GM18858 (cell line): Measurements from ENCODE around the gene COL4A1.

ENCODE experiments used
- ATAC-seq: cut with Tn5 transposase; IDR thresholded peaks from one replicate; pipeline ENCODE4 v1.9.1; 2021; ENCODE audit not compliant: unreplicated experiment

COL4A1 gene

GRCh38 chr13:110279684-110280083 is 27.3 kb downstream of the COL4A1 start:
- ATAC-seq = no peak

- no peak for ATAC-seq
Observed at GRCh38 chr13:110278859-110279258, 28.1 kb downstream of the COL4A1 start.

- no peak for ATAC-seq
Observed at GRCh38 chr13:110277357-110277975, 29.5 kb downstream of the COL4A1 start.

GRCh38 chr13:110276553-110276950 is 30.4 kb downstream of the COL4A1 start:
- ATAC-seq = no peak

- ATAC-seq = no peak
Observed at GRCh38 chr13:110275931-110276552, 30.9 kb downstream of the COL4A1 start.

- no peak for ATAC-seq
Observed at GRCh38 chr13:110274687-110275086, 32.3 kb downstream of the COL4A1 start.

- no peak for ATAC-seq
Observed at GRCh38 chr13:110273254-110273653, 33.7 kb downstream of the COL4A1 start.

- ATAC-seq = no peak
Observed at GRCh38 chr13:110272651-110273050, 34.3 kb downstream of the COL4A1 start.

GRCh38 chr13:110272227-110272626 is 34.7 kb downstream of the COL4A1 start:
- no peak for ATAC-seq

- ATAC-seq = no peak
Observed at GRCh38 chr13:110271313-110271712, 35.6 kb downstream of the COL4A1 start.

GRCh38 chr13:110270507-110270906 is 36.5 kb downstream of the COL4A1 start:
- ATAC-seq = no peak

GRCh38 chr13:110269509-110270185 is 37.3 kb downstream of the COL4A1 start:
- ATAC-seq = no peak

GRCh38 chr13:110268576-110269185 is 38.3 kb downstream of the COL4A1 start:
- no peak for ATAC-seq

- no peak for ATAC-seq
Observed at GRCh38 chr13:110268061-110268460, 38.9 kb downstream of the COL4A1 start.

GRCh38 chr13:110266983-110267382 is 40.0 kb downstream of the COL4A1 start:
- ATAC-seq = no peak

GRCh38 chr13:110266431-110266809 is 40.5 kb downstream of the COL4A1 start:
- ATAC-seq = no peak

- ATAC-seq = no peak
Observed at GRCh38 chr13:110265682-110266430, 41.1 kb downstream of the COL4A1 start.

GRCh38 chr13:110265341-110265681 is 41.6 kb downstream of the COL4A1 start:
- no peak for ATAC-seq

- ATAC-seq = no peak
Observed at GRCh38 chr13:110264685-110265275, 42.2 kb downstream of the COL4A1 start.

GRCh38 chr13:110263888-110264287 is 43.1 kb downstream of the COL4A1 start:
- ATAC-seq = no peak

- no peak for ATAC-seq
Observed at GRCh38 chr13:110263404-110263803, 43.6 kb downstream of the COL4A1 start.
